ENCODE data around the gene ADAP2. TPM values are rescaled to one million over a fixed set of nuclear protein-coding genes. Genes with fewer than 3 reads are reported as not detected.

ADAP2 gene
- total and polyA plus RNA-seq, 2 of the 8 experiments (the other 6 are each of a cell fraction or from before 2014, with no cell fraction given) = 0.76 to 1.1 TPM

- peak within 1 kb of the TSS; percentile 55 for H2AFZ ChIP-seq (ENCODE audit: low read length)
- no peak within 1 kb of the TSS for H2BK120ac ChIP-seq (replicated peaks; ENCODE audit: low read depth, low read length)
- H3K14ac ChIP-seq (ENCODE audit: insufficient read length) = no peak within 1 kb of the TSS
- FAIRE-seq (no peak), DNase-seq (ENCODE audit: low read depth in 1 of 2, low spot score in 2 of 2) (peak; percentile 53 to 85)
- peak within 1 kb of the TSS; percentile 80 for H3K27ac ChIP-seq (ENCODE audit: low read depth, low read length)
- H3K56ac ChIP-seq (replicated peaks; ENCODE audit: insufficient read length, low read depth, low read length) = peak within 1 kb of the TSS; percentile 47
- no peaks in the 10 kb centered on the region for H4K20me1 ChIP-seq (replicated peaks in 1 of 2; ENCODE audit: control insufficient read depth in 1 of 2, insufficient read depth in 2 of 2, low read length in 2 of 2)
- no peaks in the 10 kb centered on the region for H3K79me2 ChIP-seq (ENCODE audit: control insufficient read depth in 1 of 2, insufficient read depth in 2 of 2, low read length in 2 of 2)
- H3K36me3 ChIP-seq (ENCODE audit: control insufficient read depth in 2 of 4, insufficient read depth in 4 of 4, low read length in 3 of 4) = no peaks in the 10 kb centered on the region
- H3K27me3 ChIP-seq (replicated peaks in 1 of 4; ENCODE audit: control insufficient read depth in 3 of 4, extremely low read depth in 1 of 4, insufficient read depth in 3 of 4, low read length in 3 of 4) = no peaks in the 10 kb centered on the region; a peak in 1 of 7 replicates
- H2BK20ac ChIP-seq (ENCODE audit: low read length) = no peak within 1 kb of the TSS
- no peaks in the 10 kb centered on the region for H3K4me1 ChIP-seq (replicated peaks in 1 of 4; ENCODE audit: control insufficient read depth in 3 of 4, insufficient read depth in 4 of 4, low read length in 3 of 4)
- 4% methylated on average over 43 of the region's 66 CpGs; no CpG with 5 or more reads in 1 of the 2 experiments for WGBS, 2 experiments (ENCODE audit: extremely low coverage in 1 of 2, insufficient coverage in 1 of 2, insufficient read length in 1 of 2, insufficient replicate concordance in 2 of 2, low coverage in 1 of 2, low lambda C conversion rate in 2 of 2, missing lambda C conversion rate in 1 of 2)
- H3K23me2 ChIP-seq (ENCODE audit: low read depth, low read length) = peaks cover 6% of the 10 kb centered on the region; the same call in 1 of the 2 replicates
- H4K5ac ChIP-seq (ENCODE audit: insufficient read length, low read depth, low read length) = peak within 1 kb of the TSS; percentile 73
- peak within 1 kb of the TSS; percentile 46; the same call in 1 of the 2 replicates for H2BK12ac ChIP-seq (ENCODE audit: low read depth, low read length)
- H4K91ac ChIP-seq (replicated peaks; ENCODE audit: insufficient read length, low read length) = peak within 1 kb of the TSS; percentile 66
- peak within 1 kb of the TSS; percentile 71 to 80 (median 76) for H3K9ac ChIP-seq (replicated peaks in 1 of 4; ENCODE audit: extremely low read depth in 1 of 4, low read depth in 3 of 4, low read length in 3 of 4)
- H3K79me1 ChIP-seq (ENCODE audit: low read depth, low read length) = no peaks in the 10 kb centered on the region
- H3K4me3 ChIP-seq (ENCODE audit: extremely low read depth in 1 of 4, insufficient read depth in 2 of 4, low read depth in 3 of 4, low read length in 4 of 4) = peak within 1 kb of the TSS; percentile 65 to 75 (median 71)
- peak within 1 kb of the TSS; percentile 90 for H4K8ac ChIP-seq (ENCODE audit: extremely low read depth, insufficient read depth, low read length)
- H2BK5ac ChIP-seq (ENCODE audit: low read depth, low read length) = peak within 1 kb of the TSS; percentile 60; the same call in 1 of the 2 replicates
- CTCF ChIA-PET (ENCODE audit: partially characterized antibody) = interaction anchor here (0.9 to 1.6 kb wide), 2 partner anchors 18 to 43 kb away, joined by 3 read pairs; no protein-coding TSS in a partner anchor
- no peaks in the 10 kb centered on the region; a peak in 1 of 4 replicates for H3K9me3 ChIP-seq (ENCODE audit: insufficient read depth in 2 of 2, low read depth in 1 of 2, low read length in 1 of 2)
- POLR2A ChIA-PET (ENCODE audit: partially characterized antibody) = interaction anchor here (0.6 to 3.0 kb wide), 11 partner anchors 14 to 407 kb away, joined by 3 to 16 read pairs (median 4); partner anchors contain the start of genes ATAD5 and TEFM
- peak within 1 kb of the TSS; percentile 93 for H3K18ac ChIP-seq (ENCODE audit: extremely low read depth, low read length)
- H3K23ac ChIP-seq (ENCODE audit: insufficient read length) = no peak within 1 kb of the TSS
- H2BK15ac ChIP-seq (ENCODE audit: low read length) = no peak within 1 kb of the TSS; the same call in 1 of the 2 replicates
- H2AK5ac ChIP-seq (ENCODE audit: low read depth, low read length) = no peak within 1 kb of the TSS
- H3K4ac ChIP-seq (replicated peaks; ENCODE audit: insufficient read length, low read depth, low read length) = no peak within 1 kb of the TSS
- peak within 1 kb of the TSS; percentile 89 to 97 for H3K4me2 ChIP-seq (ENCODE audit: insufficient read depth in 1 of 2, low read depth in 2 of 2, low read length in 2 of 2)
- TF ChIP-seq ASH2L (IDR thresholded peaks at IDR 0.05; ENCODE audit: low read length) (peak; percentile 87), RAD21 (IDR thresholded peaks at IDR 0.05 in 1 of 2, conservative IDR thresholded peaks at IDR 0.05 in 1 of 2; ENCODE audit: low read depth in 2 of 2, low read length in 2 of 2) (no peak; a peak in 1 of 4 replicates), YY1 (IDR thresholded peaks at IDR 0.05; ENCODE audit: low read depth, low read length) (peak; percentile 79; the same call in 1 of the 2 replicates), PHF8 (conservative IDR thresholded peaks at IDR 0.05; ENCODE audit: low read depth, low read length) (peak; percentile 86), ATF3 (IDR thresholded peaks at IDR 0.05; ENCODE audit: insufficient read depth, low read depth, low read length) (no peak), SIN3A (conservative IDR thresholded peaks at IDR 0.05 in 1 of 2, IDR thresholded peaks at IDR 0.05 in 1 of 2; ENCODE audit: low read depth in 1 of 2, low read length in 2 of 2) (peak in 1 of 2 experiments; percentile 37; a peak in 1 of 4 replicates)
Observed at GRCh38 chr17:30970831-30971567, 49.3 kb downstream of the ADAP2 start, which contains the start of gene RNF135. RNF135 (plus strand) TSS chr17:30971039; CDS start chr17:30971074, 35 bp downstream.

All from H1 (cell line).